GM15510 (cell line): ENCODE measurements around the gene TADA1.

ENCODE experiments used
- POLR2A ChIP-seq: IDR thresholded peaks from 3 replicates; pipeline ENCODE4 v1.6.1; 2011; ENCODE audit warnings: borderline replicate concordance; ENCODE audit not compliant: insufficient read length; ENCODE audit errors: extremely low read depth

The TADA1 gene

GRCh38 chr1:166870584-166870983 lies 5.5 kb downstream of the TADA1 start:
- TF ChIP-seq POLR2A = no peak

GRCh38 chr1:166869318-166870099 lies 6.6 kb downstream of the TADA1 start:
- TF ChIP-seq POLR2A = no peak

GRCh38 chr1:166868639-166869038 lies 7.4 kb downstream of the TADA1 start:
- no peak for TF ChIP-seq POLR2A

GRCh38 chr1:166865926-166866325 lies 10.1 kb downstream of the TADA1 start:
- TF ChIP-seq POLR2A = no peak

- TF ChIP-seq POLR2A = no peak
These were observed 16.5 kb downstream of the TADA1 start for GRCh38 chr1:166859597-166859996.

- no peak for TF ChIP-seq POLR2A
These were observed 17.2 kb downstream of the TADA1 start for GRCh38 chr1:166858726-166859419.

- no peak for TF ChIP-seq POLR2A
These were observed 18.1 kb downstream of the TADA1 start for GRCh38 chr1:166857995-166858394.

- TF ChIP-seq POLR2A = no peak
These were observed 20.5 kb downstream of the TADA1 start for GRCh38 chr1:166855558-166855957.

- TF ChIP-seq POLR2A = no peak
These were observed 23.1 kb downstream of the TADA1 start for GRCh38 chr1:166852918-166853317.

GRCh38 chr1:166849135-166849534 lies 26.9 kb downstream of the TADA1 start:
- TF ChIP-seq POLR2A = no peak

GRCh38 chr1:166848193-166848592 lies 27.9 kb downstream of the TADA1 start:
- no peak for TF ChIP-seq POLR2A

- no peak for TF ChIP-seq POLR2A
These were observed 31.3 kb downstream of the TADA1 start for GRCh38 chr1:166844791-166845190.

GRCh38 chr1:166843769-166844596 lies 32.1 kb downstream of the TADA1 start:
- no peak for TF ChIP-seq POLR2A

- TF ChIP-seq POLR2A = no peak
These were observed 32.7 kb downstream of the TADA1 start for GRCh38 chr1:166843322-166843721.
